ENCODE results near the gene ZSWIM2. TPM values are rescaled to one million over a fixed set of nuclear protein-coding genes. Genes with fewer than 3 reads are reported as not detected.

The ZSWIM2 gene
- total and polyA plus RNA-seq, 8 donors: 0.02 TPM; not detected in 7

GRCh38 chr2:186883666-186884065 lies 34.7 kb upstream of the ZSWIM2 start:
- Histone ChIP-seq H3K27ac (no peak overlapping the region), H3K9me3 (no peaks in the 10 kb centered on the region), H3K27me3 (no peaks in the 10 kb centered on the region), H3K36me3 (no peaks in the 10 kb centered on the region), H3K4me1 (no peaks in the 10 kb centered on the region), H3K4me3 (no peak overlapping the region)
- WGBS, 2 donors: 52 to 64% methylated on average over 2 of the region's 2 CpGs
- ATAC-seq: no peak
- intact Hi-C loops (cut with DNase I): no loop called here
- no peak for TF ChIP-seq CTCF (IDR thresholded peaks at IDR 0.05)
- no peak for DNase-seq
- no peak for FAIRE-seq

GRCh38 chr2:186882511-186883071 lies 33.6 kb upstream of the ZSWIM2 start:
- intact Hi-C loops (cut with DNase I): no loop called here
- DNase-seq (no peak), ATAC-seq (no peak), FAIRE-seq (no peak)
- Histone ChIP-seq H3K9me3 (no peaks in the 10 kb centered on the region), H3K4me1 (no peaks in the 10 kb centered on the region), H3K27ac (no peak overlapping the region), H3K4me3 (no peak overlapping the region), H3K36me3 (no peaks in the 10 kb centered on the region), H3K27me3 (no peaks in the 10 kb centered on the region)
- no peak for TF ChIP-seq CTCF (IDR thresholded peaks at IDR 0.05)
- WGBS, 2 donors: 54 to 77% methylated on average over 2 of the region's 2 CpGs

- H3K27me3 ChIP-seq: no peaks in the 10 kb centered on the region
- H3K9me3 ChIP-seq: no peaks in the 10 kb centered on the region
- 35 to 50% methylated on average over 1 of the region's 1 CpG for WGBS, 2 donors
- TF ChIP-seq CTCF (IDR thresholded peaks at IDR 0.05): no peak
- intact Hi-C loops (cut with DNase I): no loop called here
- no peaks in the 10 kb centered on the region for H3K36me3 ChIP-seq
- no peak for ATAC-seq
- FAIRE-seq: no peak
- no peaks in the 10 kb centered on the region for H3K4me1 ChIP-seq
- no peak overlapping the region for H3K27ac ChIP-seq
- no peak overlapping the region for H3K4me3 ChIP-seq
- DNase-seq: no peak
These were observed 32.7 kb upstream of the ZSWIM2 start for GRCh38 chr2:186881660-186882059.

- no peak for DNase-seq
- no peaks in the 10 kb centered on the region for H3K27me3 ChIP-seq
- H3K36me3 ChIP-seq: no peaks in the 10 kb centered on the region
- no peaks in the 10 kb centered on the region for H3K9me3 ChIP-seq
- H3K4me3 ChIP-seq: no peak overlapping the region
- 73 to 78% methylated on average over 2 of the region's 2 CpGs for WGBS, 2 donors
- FAIRE-seq: no peak
- no peak for ATAC-seq
- intact Hi-C loops (cut with DNase I): no loop called here
- TF ChIP-seq CTCF (IDR thresholded peaks at IDR 0.05): no peak
- H3K4me1 ChIP-seq: no peaks in the 10 kb centered on the region
- H3K27ac ChIP-seq: no peak overlapping the region
These were observed 30.3 kb upstream of the ZSWIM2 start for GRCh38 chr2:186879312-186879711.

GRCh38 chr2:186874713-186875112 lies 25.7 kb upstream of the ZSWIM2 start:
- Histone ChIP-seq H3K36me3 (no peaks in the 10 kb centered on the region), H3K9me3 (no peaks in the 10 kb centered on the region), H3K27me3 (no peaks in the 10 kb centered on the region), H3K4me1 (no peaks in the 10 kb centered on the region), H3K4me3 (no peak overlapping the region), H3K27ac (no peak overlapping the region)
- FAIRE-seq (no peak), DNase-seq (no peak), ATAC-seq (no peak)
- no peak for TF ChIP-seq CTCF (IDR thresholded peaks at IDR 0.05)
- 60 to 63% methylated on average over 4 of the region's 4 CpGs for WGBS, 2 donors
- intact Hi-C loops (cut with DNase I): no loop called here
